ENCODE data around the gene SPTBN4. TPM values are rescaled to one million over a fixed set of nuclear protein-coding genes. Genes with fewer than 3 reads are reported as not detected.

The SPTBN4 gene
- total and polyA plus RNA-seq, 10 of the 15 experiments (the other 5 are each of a cell fraction or from before 2014, with no cell fraction given) = 0.04 to 1.1 (median 0.34) TPM; not detected in 1

DNA sequence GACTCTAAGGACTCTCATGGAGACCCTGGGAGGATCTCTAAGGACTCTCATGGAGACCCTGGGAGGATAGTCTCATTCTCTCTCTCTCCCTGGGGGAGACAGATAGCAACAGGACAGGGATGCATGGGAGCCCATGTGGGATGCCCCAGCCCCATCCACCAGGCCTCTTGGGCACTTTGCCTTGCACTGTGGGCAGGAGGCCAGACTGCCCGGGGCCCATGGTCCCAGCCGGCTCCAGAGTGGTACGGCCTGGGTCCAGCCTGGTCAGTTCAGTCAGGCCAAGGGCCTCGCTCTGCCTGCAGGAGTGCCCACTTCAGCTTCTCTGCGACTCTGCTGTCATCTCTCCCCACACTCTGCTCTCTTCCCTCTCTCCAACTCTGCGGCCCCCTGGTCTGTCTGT lies 61.3 kb downstream of the SPTBN4 start (continued):
- TF ChIP-seq MEF2B (IDR thresholded peaks at IDR 0.05; ENCODE audit: partially characterized antibody, poor library complexity, severe bottlenecking) (no peak), ZBED1 (IDR thresholded peaks at IDR 0.05; ENCODE audit: borderline replicate concordance) (no peak), DPF2 (IDR thresholded peaks at IDR 0.05) (no peak)
- TF ChIP-seq, protein P1, sequence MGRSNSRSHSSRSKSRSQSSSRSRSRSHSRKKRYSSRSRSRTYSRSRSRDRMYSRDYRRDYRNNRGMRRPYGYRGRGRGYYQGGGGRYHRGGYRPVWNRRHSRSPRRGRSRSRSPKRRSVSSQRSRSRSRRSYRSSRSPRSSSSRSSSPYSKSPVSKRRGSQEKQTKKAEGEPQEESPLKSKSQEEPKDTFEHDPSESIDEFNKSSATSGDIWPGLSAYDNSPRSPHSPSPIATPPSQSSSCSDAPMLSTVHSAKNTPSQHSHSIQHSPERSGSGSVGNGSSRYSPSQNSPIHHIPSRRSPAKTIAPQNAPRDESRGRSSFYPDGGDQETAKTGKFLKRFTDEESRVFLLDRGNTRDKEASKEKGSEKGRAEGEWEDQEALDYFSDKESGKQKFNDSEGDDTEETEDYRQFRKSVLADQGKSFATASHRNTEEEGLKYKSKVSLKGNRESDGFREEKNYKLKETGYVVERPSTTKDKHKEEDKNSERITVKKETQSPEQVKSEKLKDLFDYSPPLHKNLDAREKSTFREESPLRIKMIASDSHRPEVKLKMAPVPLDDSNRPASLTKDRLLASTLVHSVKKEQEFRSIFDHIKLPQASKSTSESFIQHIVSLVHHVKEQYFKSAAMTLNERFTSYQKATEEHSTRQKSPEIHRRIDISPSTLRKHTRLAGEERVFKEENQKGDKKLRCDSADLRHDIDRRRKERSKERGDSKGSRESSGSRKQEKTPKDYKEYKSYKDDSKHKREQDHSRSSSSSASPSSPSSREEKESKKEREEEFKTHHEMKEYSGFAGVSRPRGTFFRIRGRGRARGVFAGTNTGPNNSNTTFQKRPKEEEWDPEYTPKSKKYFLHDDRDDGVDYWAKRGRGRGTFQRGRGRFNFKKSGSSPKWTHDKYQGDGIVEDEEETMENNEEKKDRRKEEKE (IDR thresholded peaks at IDR 0.05) = no peak
- TF ChIP-seq, protein P2, sequence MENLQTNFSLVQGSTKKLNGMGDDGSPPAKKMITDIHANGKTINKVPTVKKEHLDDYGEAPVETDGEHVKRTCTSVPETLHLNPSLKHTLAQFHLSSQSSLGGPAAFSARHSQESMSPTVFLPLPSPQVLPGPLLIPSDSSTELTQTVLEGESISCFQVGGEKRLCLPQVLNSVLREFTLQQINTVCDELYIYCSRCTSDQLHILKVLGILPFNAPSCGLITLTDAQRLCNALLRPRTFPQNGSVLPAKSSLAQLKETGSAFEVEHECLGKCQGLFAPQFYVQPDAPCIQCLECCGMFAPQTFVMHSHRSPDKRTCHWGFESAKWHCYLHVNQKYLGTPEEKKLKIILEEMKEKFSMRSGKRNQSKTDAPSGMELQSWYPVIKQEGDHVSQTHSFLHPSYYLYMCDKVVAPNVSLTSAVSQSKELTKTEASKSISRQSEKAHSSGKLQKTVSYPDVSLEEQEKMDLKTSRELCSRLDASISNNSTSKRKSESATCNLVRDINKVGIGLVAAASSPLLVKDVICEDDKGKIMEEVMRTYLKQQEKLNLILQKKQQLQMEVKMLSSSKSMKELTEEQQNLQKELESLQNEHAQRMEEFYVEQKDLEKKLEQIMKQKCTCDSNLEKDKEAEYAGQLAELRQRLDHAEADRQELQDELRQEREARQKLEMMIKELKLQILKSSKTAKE (IDR thresholded peaks at IDR 0.05; ENCODE audit: low read depth, poor library complexity, severe bottlenecking) = no peak
- TF ChIP-seq, protein P3, sequence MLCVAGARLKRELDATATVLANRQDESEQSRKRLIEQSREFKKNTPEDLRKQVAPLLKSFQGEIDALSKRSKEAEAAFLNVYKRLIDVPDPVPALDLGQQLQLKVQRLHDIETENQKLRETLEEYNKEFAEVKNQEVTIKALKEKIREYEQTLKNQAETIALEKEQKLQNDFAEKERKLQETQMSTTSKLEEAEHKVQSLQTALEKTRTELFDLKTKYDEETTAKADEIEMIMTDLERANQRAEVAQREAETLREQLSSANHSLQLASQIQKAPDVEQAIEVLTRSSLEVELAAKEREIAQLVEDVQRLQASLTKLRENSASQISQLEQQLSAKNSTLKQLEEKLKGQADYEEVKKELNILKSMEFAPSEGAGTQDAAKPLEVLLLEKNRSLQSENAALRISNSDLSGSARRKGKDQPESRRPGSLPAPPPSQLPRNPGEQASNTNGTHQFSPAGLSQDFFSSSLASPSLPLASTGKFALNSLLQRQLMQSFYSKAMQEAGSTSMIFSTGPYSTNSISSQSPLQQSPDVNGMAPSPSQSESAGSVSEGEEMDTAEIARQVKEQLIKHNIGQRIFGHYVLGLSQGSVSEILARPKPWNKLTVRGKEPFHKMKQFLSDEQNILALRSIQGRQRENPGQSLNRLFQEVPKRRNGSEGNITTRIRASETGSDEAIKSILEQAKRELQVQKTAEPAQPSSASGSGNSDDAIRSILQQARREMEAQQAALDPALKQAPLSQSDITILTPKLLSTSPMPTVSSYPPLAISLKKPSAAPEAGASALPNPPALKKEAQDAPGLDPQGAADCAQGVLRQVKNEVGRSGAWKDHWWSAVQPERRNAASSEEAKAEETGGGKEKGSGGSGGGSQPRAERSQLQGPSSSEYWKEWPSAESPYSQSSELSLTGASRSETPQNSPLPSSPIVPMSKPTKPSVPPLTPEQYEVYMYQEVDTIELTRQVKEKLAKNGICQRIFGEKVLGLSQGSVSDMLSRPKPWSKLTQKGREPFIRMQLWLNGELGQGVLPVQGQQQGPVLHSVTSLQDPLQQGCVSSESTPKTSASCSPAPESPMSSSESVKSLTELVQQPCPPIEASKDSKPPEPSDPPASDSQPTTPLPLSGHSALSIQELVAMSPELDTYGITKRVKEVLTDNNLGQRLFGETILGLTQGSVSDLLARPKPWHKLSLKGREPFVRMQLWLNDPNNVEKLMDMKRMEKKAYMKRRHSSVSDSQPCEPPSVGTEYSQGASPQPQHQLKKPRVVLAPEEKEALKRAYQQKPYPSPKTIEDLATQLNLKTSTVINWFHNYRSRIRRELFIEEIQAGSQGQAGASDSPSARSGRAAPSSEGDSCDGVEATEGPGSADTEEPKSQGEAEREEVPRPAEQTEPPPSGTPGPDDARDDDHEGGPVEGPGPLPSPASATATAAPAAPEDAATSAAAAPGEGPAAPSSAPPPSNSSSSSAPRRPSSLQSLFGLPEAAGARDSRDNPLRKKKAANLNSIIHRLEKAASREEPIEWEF (IDR thresholded peaks at IDR 0.05; ENCODE audit: insufficient replicate concordance, low read depth, low read length) = no peak
